K562 (cell line): ENCODE data around the gene MPDU1. TPM values are rescaled to one million over a fixed set of nuclear protein-coding genes. Genes with fewer than 3 reads are reported as not detected.

Experiments
- ATAC-seq: fragments of 200-7000 bp; cut with Tn5 transposase; 3 replicates; pipeline ENCODE4 v1.9.1; 2020; ENCODE audit warnings: moderate library complexity
- BruUV-seq: library from RNA; stranded (reverse); fragments of 400-500 nt; replicated peaks from 2 replicates; lab custom pipeline; 2021; lab: Mats Ljungman, UMichigan
- CTCF ChIA-PET: fragments of 300-600 bp; formaldehyde crosslinking; extraction: SDS; loops from one replicate; lab custom pipeline; 2021; ENCODE audit warnings: low intra/inter-chr PET ratio; lab: Yijun Ruan, JAX
- POLR2A ChIA-PET: fragments of 300-600, 350-650 bp; sonication (Branson Sonifier 250); formaldehyde crosslinking; extraction: SDS; loops from one replicate; lab custom pipeline; 2021; ENCODE audit warnings: antibody characterized with exemption, inconsistent platforms; lab: Yijun Ruan, JAX
- DNase-seq, 4 experiments: peaks; one replicate each; pipeline versions ENCODE4 v3.0.0 to v3.0.0-alpha.2; 2011 to 2018; ENCODE audit warnings: low spot score in 3 of 4, mixed read lengths in 3 of 4; ENCODE audit errors: extremely low read depth in 1 of 4
- FAIRE-seq: peaks from 2 replicates; lab custom pipeline; 2011; peaks lifted over from hg19 to GRCh38; lab: Jason Lieb, UNC
- H2AFZ ChIP-seq: 2 replicates; pipeline ENCODE4 v1.6.0; 2011; ENCODE audit warnings: low read depth, low read length, control low read depth, inconsistent platforms
- H3K27ac ChIP-seq: fragments of 200-600 bp; 3 replicates; pipeline ENCODE4 v1.8.0; 2011; ENCODE audit warnings: low read depth, mild to moderate bottlenecking, control low read depth, inconsistent platforms, low read length, moderate library complexity, mixed read lengths; ENCODE audit errors: extremely low read depth
- H3K27me3 ChIP-seq, 2 experiments: fragments of 300-600 bp in 1 of 2; 2 replicates in 1 of 2; 3 replicates in 1 of 2; pipeline versions ENCODE4 v1.6.0 to v1.8.0; 2011; ENCODE audit warnings: inconsistent platforms in 2 of 2, low read length in 2 of 2, mild to moderate bottlenecking in 1 of 2, mixed read lengths in 1 of 2, moderate library complexity in 1 of 2; ENCODE audit not compliant: control insufficient read depth in 2 of 2, insufficient read depth in 2 of 2
- H3K36me3 ChIP-seq: fragments of 300-600 bp; 3 replicates; pipeline ENCODE4 v1.8.0; 2011; ENCODE audit warnings: mild to moderate bottlenecking, low read length, inconsistent platforms; ENCODE audit not compliant: control insufficient read depth, insufficient read depth
- H3K4me1 ChIP-seq, 2 experiments: fragments of 200-600 bp in 1 of 2; replicated peaks in 1 of 2; 2 replicates in 1 of 2; 3 replicates in 1 of 2; pipeline versions ENCODE4 v1.5.1 to v1.8.0; 2011; ENCODE audit warnings: inconsistent platforms in 2 of 2, low read length in 2 of 2, mild to moderate bottlenecking in 1 of 2, mixed read lengths in 1 of 2, moderate library complexity in 1 of 2; ENCODE audit not compliant: control insufficient read depth in 2 of 2, insufficient read depth in 2 of 2
- H3K4me2 ChIP-seq: 2 replicates; pipeline ENCODE4 v1.6.1; 2011; ENCODE audit warnings: low read length, control low read depth, inconsistent platforms, mixed read lengths; ENCODE audit not compliant: insufficient read depth
- H3K4me3 ChIP-seq: fragments of 200-600 bp; sonication (generic), shearing (Covaris generic); 2 replicates; pipeline ENCODE4 v1.5.1; 2016; ENCODE audit warnings: control low read depth, inconsistent platforms
- H3K79me2 ChIP-seq: fragments of 200-600 bp; 3 replicates; pipeline ENCODE4 v1.8.0; 2011; ENCODE audit warnings: low read length, inconsistent platforms; ENCODE audit not compliant: control insufficient read depth, insufficient read depth
- H3K9ac ChIP-seq, 2 experiments: 2 replicates each; pipeline versions ENCODE4 v1.6.0 to v1.6.1; 2011; ENCODE audit warnings: low read depth in 2 of 2, low read length in 2 of 2, control low read depth in 1 of 2, inconsistent platforms in 1 of 2, mild to moderate bottlenecking in 1 of 2, mixed read lengths in 1 of 2; ENCODE audit not compliant: insufficient read depth in 1 of 2
- H3K9me1 ChIP-seq: one replicate; pipeline ENCODE4 v1.6.0; 2011; ENCODE audit warnings: inconsistent platforms, mild to moderate bottlenecking, low read length, moderate library complexity; ENCODE audit not compliant: control insufficient read depth, insufficient read depth
- H3K9me3 ChIP-seq: replicated peaks from 2 replicates; pipeline ENCODE4 v1.5.1; 2011; ENCODE audit warnings: low read depth, low read length, inconsistent platforms; ENCODE audit not compliant: control insufficient read depth, insufficient read depth
- H4K20me1 ChIP-seq: replicated peaks from 2 replicates; pipeline ENCODE4 v1.6.1; 2011; ENCODE audit warnings: low read length, inconsistent platforms, mixed read lengths; ENCODE audit not compliant: control insufficient read depth, insufficient read depth
- CBX3 ChIP-seq, 2 experiments: IDR thresholded peaks; 1 replicate in 1 of 2; 2 replicates in 1 of 2; pipeline ENCODE4 v1.6.1; 2012; ENCODE audit warnings: inconsistent platforms in 2 of 2, low read length in 2 of 2, borderline replicate concordance in 1 of 2, control low read depth in 1 of 2
- CBX5 ChIP-seq: IDR thresholded peaks from 2 replicates; pipeline ENCODE4 v1.6.1; 2014; ENCODE audit warnings: low read depth, borderline replicate concordance
- HDGF ChIP-seq: fragments of 450-650 bp; IDR thresholded peaks from 2 replicates; pipeline ENCODE4 v1.6.1; 2016
- JUN ChIP-seq, 2 experiments: sonication (generic) in 1 of 2; formaldehyde crosslinking in 1 of 2; IDR thresholded peaks; 2 replicates each; pipeline versions ENCODE4 v1.6.1 to v1.8.0; 2012 to 2022; ENCODE audit warnings: borderline replicate concordance in 2 of 2, mild to moderate bottlenecking in 2 of 2, improper control_type of control experiment in 1 of 2, low read depth in 1 of 2, low read length in 1 of 2, missing genetic modification reagents in 1 of 2
- MAFF ChIP-seq: IDR thresholded peaks from 2 replicates; pipeline ENCODE4 v1.6.1; 2012; ENCODE audit warnings: low read length, improper control_type of control experiment
- NFE2 ChIP-seq: IDR thresholded peaks from 2 replicates; pipeline ENCODE4 v1.6.1; 2014; ENCODE audit warnings: antibody characterized with exemption, low read depth
- NR2C2 ChIP-seq, 2 experiments: fragments of 200-800 bp in 1 of 2; sonication (Bioruptor generic) in 1 of 2; sonication (generic) in 1 of 2; formaldehyde crosslinking in 1 of 2; IDR thresholded peaks; 2 replicates each; pipeline versions ENCODE4 v1.6.1 to v1.8.0; 2016 to 2022; ENCODE audit warnings: mild to moderate bottlenecking in 1 of 2, missing compliant biosample characterization in 1 of 2, missing genetic modification characterization in 1 of 2, missing genetic modification reagents in 1 of 2
- PCBP2 ChIP-seq: fragments of 200-400 bp; formaldehyde crosslinking; IDR thresholded peaks from 2 replicates; pipeline ENCODE4 v1.6.1; 2018; ENCODE audit warnings: low read length, low read depth, mild to moderate bottlenecking, moderate library complexity; ENCODE audit not compliant: poor library complexity, severe bottlenecking
- RBFOX2 ChIP-seq: fragments of 200-400 bp; formaldehyde crosslinking; IDR thresholded peaks from 2 replicates; pipeline ENCODE4 v1.6.1; 2017; ENCODE audit warnings: low read depth, mild to moderate bottlenecking, low read length, moderate library complexity
- TRIM24 ChIP-seq, 2 experiments: fragments of 450-650 bp; IDR thresholded peaks; 2 replicates each; pipeline ENCODE4 v1.6.1; 2016
- TRIM28 ChIP-seq: fragments of 450-650 bp; IDR thresholded peaks from 2 replicates; pipeline ENCODE4 v1.6.1; 2017
- ZNF197 ChIP-seq: fragments of 200-800 bp; sonication (Bioruptor generic); IDR thresholded peaks from 2 replicates; pipeline ENCODE4 v1.6.1; 2016; ENCODE audit warnings: low read depth, missing genetic modification characterization, missing compliant biosample characterization
- ZNF609 ChIP-seq: sonication (generic); formaldehyde crosslinking; IDR thresholded peaks from 2 replicates; pipeline ENCODE4 v1.8.1; 2023; ENCODE audit warnings: missing genetic modification reagents, mild to moderate bottlenecking, borderline replicate concordance
- ZNF766 ChIP-seq: fragments of 200-800 bp; sonication (Bioruptor generic); conservative IDR thresholded peaks from 2 replicates; pipeline ENCODE4 v1.6.1; 2016; ENCODE audit warnings: missing genetic modification characterization, missing compliant biosample characterization
- WGBS: fragments of 100-300 bp; shearing (Covaris generic); methylation state at CpG from one replicate; pipeline ENCODE4 v1.1.6; 2016; ENCODE audit warnings: low coverage, mixed read lengths; ENCODE audit not compliant: insufficient coverage; ENCODE audit errors: missing lambda C conversion rate; 5-methylcytosine and 5-hydroxymethylcytosine counted together
- in situ Hi-C: fragments of 300-500 bp; cut with MboI; formaldehyde crosslinking; loops from 4 replicates; pipeline ENCODE4 v1.15.0; 2018; ENCODE audit warnings: inconsistent platforms, mixed read lengths
- intact Hi-C: fragments of 100-400 bp; cut with micrococcal nuclease; formaldehyde crosslinking; loops from 2 replicates; pipeline ENCODE4 v1.14.2; 2022
- polyA plus RNA-seq, 8 experiments: library from polyadenylated mRNA; depleted of rRNA in 4 of 8; stranded (reverse) in 5 of 8; unstranded in 3 of 8; fragments of >200 nt; fragmentation: Nextera tagmentation in 2 of 8; fragmentation: Illumina TruSeq in 1 of 8; extraction: Ambion mirVana in 2 of 8; extraction: Trizol in 1 of 8; gene quantifications; 2 replicates each; pipeline versions ENCODE4 v1.2.1 to v1.2.3, GENCODE V29; 2011 to 2014; ENCODE audit warnings: inconsistent platforms in 1 of 8, missing spikeins in 1 of 8
- total RNA-seq, 7 experiments: library from RNA; depleted of rRNA in 6 of 7; stranded (reverse); fragments of >200 nt in 6 of 7; fragmentation: Illumina TruSeq in 2 of 7; extraction: Trizol in 2 of 7; gene quantifications; 2 replicates each; pipeline versions ENCODE4 v1.2.1 to v1.2.3, GENCODE V29; 2011 to 2021; ENCODE audit warnings: low replicate concordance in 1 of 7
- TF ChIP-seq, protein P1 (sequence below): fragments of 450-650 bp; IDR thresholded peaks from 2 replicates; pipeline ENCODE4 v1.6.1; 2018; ENCODE audit warnings: mild to moderate bottlenecking, low read depth; ENCODE audit not compliant: partially characterized antibody

MPDU1 gene
- total and polyA plus RNA-seq, 9 of the 15 experiments (the other 6 are each of a cell fraction or from before 2014, with no cell fraction given): 4.9 to 179 (median 77.1) TPM

DNA sequence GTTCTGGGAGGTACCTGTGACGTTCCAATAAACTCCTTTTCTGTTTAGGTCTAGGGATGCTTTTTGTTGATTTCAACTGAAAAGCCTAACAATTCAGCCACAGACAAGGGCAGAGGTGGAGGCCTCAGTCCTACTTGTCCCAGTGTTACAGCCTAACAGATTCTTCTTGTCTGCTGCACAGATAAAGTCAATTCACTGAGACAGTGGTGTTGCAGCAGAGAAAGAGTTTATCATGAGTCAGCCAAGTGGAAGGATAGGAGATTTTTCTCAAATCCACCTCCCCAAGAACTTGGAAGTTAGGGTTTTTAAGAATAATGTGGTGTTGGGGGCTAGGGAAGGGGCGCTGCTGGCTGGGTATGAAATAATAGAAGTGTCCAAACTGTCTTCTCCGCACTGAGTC is 45.6 kb upstream of the MPDU1 start:
- H3K27me3 ChIP-seq: no peaks in the 10 kb centered on the region
- ATAC-seq: no peak
- no peaks in the 10 kb centered on the region for H4K20me1 ChIP-seq
- H3K4me3 ChIP-seq: no peak overlapping the region
- H3K27ac ChIP-seq: no peak overlapping the region
- H3K79me2 ChIP-seq: no peaks in the 10 kb centered on the region
- no peaks in the 10 kb centered on the region; a peak in 2 of 5 replicates for H3K4me1 ChIP-seq
- no peak for FAIRE-seq
- POLR2A ChIA-PET: interaction anchor here (0.6 to 0.9 kb wide), 2 partner anchors 19 to 319 kb away, joined by 3 read pairs; no protein-coding TSS in a partner anchor
- no peak for DNase-seq
- WGBS: 27% methylated on average over 3 of the region's 3 CpGs
- no peaks in the 10 kb centered on the region for H3K36me3 ChIP-seq
- in situ Hi-C loops (no loop called here), intact Hi-C loops (no loop called here)
- no peaks in the 10 kb centered on the region; the same call in 1 of the 2 replicates for H3K9me3 ChIP-seq
- CTCF ChIA-PET: no interaction called here
- H3K9ac ChIP-seq: no peak overlapping the region
- no peak overlapping the region for H2AFZ ChIP-seq
- no peak overlapping the region for H3K4me2 ChIP-seq
- TF ChIP-seq RBFOX2 (no peak), ZNF197 (CRISPR knock-in tag) (no peak), TRIM24 (IDR thresholded peaks at IDR 0.05) (0 out of 4 replicates have a peak, but pooled peaks have one; percentile 13 to 27), TRIM28 (peak; percentile 65; the same call in 1 of the 2 replicates), NR2C2 (CRISPR knock-in tag; IDR thresholded peaks at IDR 0.05) (no peak), NR2C2 (tag; IDR thresholded peaks at IDR 0.05) (no peak), NFE2 (peak; percentile 39; the same call in 1 of the 2 replicates), CBX5 (peak; percentile 91), ZNF609 (CRISPR knock-in tag) (no peak), JUN (IDR thresholded peaks at IDR 0.05; ENCODE audit: borderline replicate concordance, low read depth, low read length) (no peak), JUN (CRISPR knock-in tag; IDR thresholded peaks at IDR 0.05; ENCODE audit: borderline replicate concordance) (no peak), MAFF (peak; percentile 15; the same call in 1 of the 2 replicates), PCBP2 (no peak), ZNF766 (CRISPR knock-in tag) (peak; percentile 59; the same call in 1 of the 2 replicates), CBX3 (IDR thresholded peaks at IDR 0.05; ENCODE audit: borderline replicate concordance in 1 of 2, low read length in 2 of 2) (peak in 1 of 2 experiments; percentile 75; a peak in 1 of 3 replicates), HDGF (no peak)
- TF ChIP-seq, protein P1, sequence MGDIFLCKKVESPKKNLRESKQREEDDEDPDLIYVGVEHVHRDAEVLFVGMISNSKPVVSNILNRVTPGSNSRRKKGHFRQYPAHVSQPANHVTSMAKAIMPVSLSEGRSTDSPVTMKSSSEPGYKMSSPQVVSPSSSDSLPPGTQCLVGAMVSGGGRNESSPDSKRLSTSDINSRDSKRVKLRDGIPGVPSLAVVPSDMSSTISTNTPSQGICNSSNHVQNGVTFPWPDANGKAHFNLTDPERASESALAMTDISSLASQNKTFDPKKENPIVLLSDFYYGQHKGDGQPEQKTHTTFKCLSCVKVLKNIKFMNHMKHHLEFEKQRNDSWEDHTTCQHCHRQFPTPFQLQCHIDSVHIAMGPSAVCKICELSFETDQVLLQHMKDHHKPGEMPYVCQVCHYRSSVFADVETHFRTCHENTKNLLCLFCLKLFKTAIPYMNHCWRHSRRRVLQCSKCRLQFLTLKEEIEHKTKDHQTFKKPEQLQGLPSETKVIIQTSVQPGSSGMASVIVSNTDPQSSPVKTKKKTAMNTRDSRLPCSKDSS: peak; percentile 61
- BruUV-seq: no TSS peak
- H3K9me1 ChIP-seq: no peaks in the 10 kb centered on the region
